NCI-H82 treated with DMSO at 0.1 percent for 48 hours (cell line): ENCODE results near the gene MRPS14.
"Not testable (repeated sequence)": the region's sequence is repeated elsewhere in the genome, so short reads cannot be mapped to it uniquely, and the experiment has no call there.

Source experiments
- DNase-seq: peaks from one replicate; lab custom pipeline; 2025; ENCODE audit not compliant: unreplicated experiment; lab: John Stamatoyannopoulos, UW

MRPS14 gene

GRCh38 chr1:175023043-175023921, at the start of gene MRPS14:
Gene MRPS14, minus strand, starts transcription at chr1:175023425. Its CDS starts 17 bp downstream, at chr1:175023408.
- peak; percentile 98 for DNase-seq

GRCh38 chr1:175072099-175072951, 49.1 kb upstream of the MRPS14 start:
- no peak for DNase-seq

GRCh38 chr1:175071276-175071943, 48.2 kb upstream of the MRPS14 start:
- no peak for DNase-seq

- no peak for DNase-seq
Observed at GRCh38 chr1:175070818-175071217, 47.6 kb upstream of the MRPS14 start.

- no peak for DNase-seq
Observed at GRCh38 chr1:175067362-175068106, 44.3 kb upstream of the MRPS14 start, which contains the start of gene TNN. Gene TNN, plus strand, starts transcription at chr1:175067833. Its CDS starts 9,586 bp downstream, at chr1:175077419.

GRCh38 chr1:175062858-175063257, 39.6 kb upstream of the MRPS14 start:
- no peak for DNase-seq

GRCh38 chr1:175062339-175062738, 39.1 kb upstream of the MRPS14 start:
- DNase-seq, result no peak

GRCh38 chr1:175054736-175055135, 31.5 kb upstream of the MRPS14 start:
- no peak for DNase-seq

GRCh38 chr1:175050992-175051391, 27.8 kb upstream of the MRPS14 start:
- DNase-seq, result no peak

GRCh38 chr1:175045519-175045918, 22.3 kb upstream of the MRPS14 start:
- DNase-seq, result no peak

- DNase-seq, result no peak
Observed at GRCh38 chr1:175045097-175045496, 21.9 kb upstream of the MRPS14 start.

- DNase-seq, result not testable (repeated sequence)
Observed at GRCh38 chr1:175044591-175044990, 21.4 kb upstream of the MRPS14 start.

- DNase-seq, result no peak
Observed at GRCh38 chr1:175043824-175044223, 20.6 kb upstream of the MRPS14 start.

GRCh38 chr1:175042650-175043049, 19.4 kb upstream of the MRPS14 start:
- DNase-seq, result no peak

GRCh38 chr1:175040324-175040879, 17.2 kb upstream of the MRPS14 start:
- no peak for DNase-seq

GRCh38 chr1:175037416-175037815, 14.2 kb upstream of the MRPS14 start:
- DNase-seq, result peak; percentile 59

- DNase-seq, result no peak
Observed at GRCh38 chr1:175036476-175036875, 13.3 kb upstream of the MRPS14 start.

- DNase-seq, result no peak
Observed at GRCh38 chr1:175035865-175036264, 12.6 kb upstream of the MRPS14 start.

- no peak for DNase-seq
Observed at GRCh38 chr1:175034775-175035174, 11.6 kb upstream of the MRPS14 start.

GRCh38 chr1:175033953-175034352, 10.7 kb upstream of the MRPS14 start:
- no peak for DNase-seq
